Psoas muscle (tissue), 8 donors: ENCODE data around the gene ZNF273. TPM values are rescaled to one million over a fixed set of nuclear protein-coding genes. Genes with fewer than 3 reads are reported as not detected.

Experiments
- ATAC-seq, 4 donors: fragments of 200-7000 bp; cut with Tn5 transposase; one replicate each; pipeline ENCODE4 v1.9.1; 2020; ENCODE audit warnings: moderate library complexity in 3 of 4, mild to moderate bottlenecking in 2 of 4
- DNase-seq, 2 donors: peaks; one replicate each; pipeline ENCODE4 v3.0.0-alpha.2; 2020
- H3K27ac ChIP-seq: fragments of 200-600 bp; one replicate; pipeline ENCODE4 v1.8.0; 2022
- H3K27me3 ChIP-seq, 3 donors: fragments of 200-600 bp in 1 of 3; one replicate each; pipeline versions ENCODE4 v1.6.1 to v1.8.0; 2013 to 2022; ENCODE audit warnings: low read length in 2 of 3, mild to moderate bottlenecking in 2 of 3, moderate library complexity in 1 of 3; ENCODE audit not compliant: insufficient read depth in 3 of 3
- H3K36me3 ChIP-seq, 2 donors: fragments of 200-600 bp in 1 of 2; one replicate each; pipeline versions ENCODE4 v1.6.1 to v1.8.0; 2013 to 2022; ENCODE audit warnings: low read depth in 1 of 2, mild to moderate bottlenecking in 1 of 2, moderate library complexity in 1 of 2; ENCODE audit not compliant: insufficient read depth in 1 of 2
- H3K4me1 ChIP-seq: fragments of 200-600 bp; one replicate; pipeline ENCODE4 v1.8.0; 2022
- H3K4me3 ChIP-seq: fragments of 200-600 bp; one replicate; pipeline ENCODE4 v1.8.0; 2022; ENCODE audit warnings: mild to moderate bottlenecking
- H3K9me3 ChIP-seq: fragments of 200-600 bp; one replicate; pipeline ENCODE4 v1.8.0; 2022
- WGBS, 3 donors: extraction: QIAGEN DNeasy Blood & Tissue Kit; methylation state at CpG; one replicate each; pipeline versions ENCODE4 v1.1.6 to v1.1.7; 2013; 5-methylcytosine and 5-hydroxymethylcytosine counted together
- intact Hi-C, 2 donors: fragments of 100-400 bp; cut with DNase I; formaldehyde crosslinking; loops; one replicate each; pipeline versions ENCODE4 v1.11.0 to v1.14.2; 2022
- polyA plus RNA-seq, 3 donors: library from polyadenylated mRNA; stranded (reverse); fragments of 200-250 nt; gene quantifications; one replicate each; pipeline ENCODE4 v1.2.3, GENCODE V29; 2013
- total RNA-seq, 4 donors: library from RNA; stranded (reverse); fragmentation: NEBNext Ultra II Directional in 2 of 4; extraction: Animal tissue kit (Norgen Biotek cat#: 25700) in 2 of 4; gene quantifications; one replicate each; pipeline versions ENCODE4 v1.2.1 to v1.2.4, GENCODE V29; 2021 to 2023
- TF ChIP-seq, protein P1 (sequence below): fragments of 200-600 bp; IDR thresholded peaks from one replicate; pipeline ENCODE4 v1.8.0; 2022; ENCODE audit warnings: antibody characterized with exemption
- donor health status: healthy with polysubstance abuse.
- donor health status: DM: no; HTN: no; CAD: no; lungs with moderate emphysema.
- donor health status: Bipolar disorder and iron deficiency.
- donor health status: healthy.
- donor health status: DM: yes; HTN: yes; CAD: no.
- donor health status: DM: no; HTN: no; CAD: no.
- donor health status: DM: no; HTN: no; CAD: no.
- donor health status: DM: yes; HTN: yes; CAD: no.

Gene ZNF273
- total and polyA plus RNA-seq, 7 donors = 0.96 to 3.0 (median 1.5) TPM

DNA sequence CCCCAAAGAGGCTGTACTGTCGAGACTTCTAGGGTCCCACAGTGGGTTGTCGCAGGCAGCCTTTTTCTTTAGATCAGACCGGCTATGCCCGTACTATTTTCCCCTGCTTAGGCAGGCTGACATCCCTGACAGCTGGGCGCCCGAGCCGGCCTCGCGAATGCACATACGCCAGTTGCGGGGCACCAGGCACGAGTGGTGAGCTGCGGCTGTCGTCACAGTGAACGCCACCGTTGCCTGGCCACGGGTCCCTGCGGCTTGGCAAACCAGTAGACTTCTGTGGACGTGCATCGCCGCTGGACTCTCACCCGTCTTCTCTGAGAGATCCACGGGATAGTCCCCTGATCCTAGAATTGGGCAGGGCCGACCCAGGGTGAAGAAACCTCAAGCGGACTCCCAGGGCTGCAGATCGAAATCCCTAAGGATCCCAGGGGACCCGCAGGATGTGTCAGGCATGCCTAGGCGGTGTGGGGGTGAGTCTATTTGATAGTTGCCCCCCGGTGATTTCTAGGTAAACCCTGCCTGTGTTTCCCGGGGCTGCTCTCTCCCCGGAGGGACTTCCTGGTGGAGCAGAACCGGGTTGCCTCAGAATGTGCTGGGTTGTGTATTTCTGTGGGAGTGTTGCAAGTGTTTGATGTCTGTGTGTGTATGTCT, 33.0 kb upstream of the ZNF273 start:
- TF ChIP-seq, protein P1, sequence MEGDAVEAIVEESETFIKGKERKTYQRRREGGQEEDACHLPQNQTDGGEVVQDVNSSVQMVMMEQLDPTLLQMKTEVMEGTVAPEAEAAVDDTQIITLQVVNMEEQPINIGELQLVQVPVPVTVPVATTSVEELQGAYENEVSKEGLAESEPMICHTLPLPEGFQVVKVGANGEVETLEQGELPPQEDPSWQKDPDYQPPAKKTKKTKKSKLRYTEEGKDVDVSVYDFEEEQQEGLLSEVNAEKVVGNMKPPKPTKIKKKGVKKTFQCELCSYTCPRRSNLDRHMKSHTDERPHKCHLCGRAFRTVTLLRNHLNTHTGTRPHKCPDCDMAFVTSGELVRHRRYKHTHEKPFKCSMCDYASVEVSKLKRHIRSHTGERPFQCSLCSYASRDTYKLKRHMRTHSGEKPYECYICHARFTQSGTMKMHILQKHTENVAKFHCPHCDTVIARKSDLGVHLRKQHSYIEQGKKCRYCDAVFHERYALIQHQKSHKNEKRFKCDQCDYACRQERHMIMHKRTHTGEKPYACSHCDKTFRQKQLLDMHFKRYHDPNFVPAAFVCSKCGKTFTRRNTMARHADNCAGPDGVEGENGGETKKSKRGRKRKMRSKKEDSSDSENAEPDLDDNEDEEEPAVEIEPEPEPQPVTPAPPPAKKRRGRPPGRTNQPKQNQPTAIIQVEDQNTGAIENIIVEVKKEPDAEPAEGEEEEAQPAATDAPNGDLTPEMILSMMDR = no peak

DNA sequence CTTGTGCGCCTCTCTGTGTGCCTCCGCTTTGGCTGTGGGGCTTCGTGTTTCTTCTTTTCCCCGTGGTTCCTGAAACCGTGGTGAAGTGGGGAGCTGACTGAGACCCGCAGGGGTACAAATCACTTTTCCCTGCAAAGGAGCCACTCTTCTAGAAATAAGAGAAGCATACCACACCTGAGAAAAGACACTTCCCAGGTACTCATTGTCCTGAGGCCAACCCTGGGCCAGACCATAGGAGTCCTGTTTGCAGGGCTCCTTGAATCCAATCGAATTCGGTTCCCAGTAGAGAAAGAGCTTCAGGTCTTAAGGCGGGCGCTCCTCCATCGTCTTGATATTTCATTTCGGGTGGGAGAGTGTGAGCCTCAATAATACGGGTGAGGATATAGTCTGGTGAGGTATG, 32.4 kb upstream of the ZNF273 start:
- H3K9me3 ChIP-seq = no peaks in the 10 kb centered on the region
- H3K36me3 ChIP-seq = no peaks in the 10 kb centered on the region
- H3K27me3 ChIP-seq = peaks cover 0 to 3% (median 0%) of the 10 kb centered on the region in 3 donors
- ATAC-seq (no peak), DNase-seq (no peak)
- H3K4me1 ChIP-seq = no peaks in the 10 kb centered on the region
- H3K4me3 ChIP-seq = no peak overlapping the region
- H3K27ac ChIP-seq = no peak overlapping the region
- intact Hi-C loops = no loop called here
- TF ChIP-seq, protein P1 = no peak
- WGBS, 3 donors = 93 to 94% (median 93%) methylated on average over 13 of the region's 13 CpGs

More for the DNA sequence above, 33.0 kb upstream of the ZNF273 start:
- intact Hi-C loops = no loop called here
- Histone ChIP-seq H3K4me3 (no peak overlapping the region), H3K4me1 (no peaks in the 10 kb centered on the region), H3K36me3 (no peaks in the 10 kb centered on the region), H3K27me3 (peaks cover 0 to 2% (median 0%) of the 10 kb centered on the region in 3 donors), H3K27ac (no peak overlapping the region), H3K9me3 (no peaks in the 10 kb centered on the region)
- DNase-seq (no peak), ATAC-seq (no peak)
- 91 to 94% (median 92%) methylated on average over 32 of the region's 32 CpGs for WGBS, 3 donors

DNA sequence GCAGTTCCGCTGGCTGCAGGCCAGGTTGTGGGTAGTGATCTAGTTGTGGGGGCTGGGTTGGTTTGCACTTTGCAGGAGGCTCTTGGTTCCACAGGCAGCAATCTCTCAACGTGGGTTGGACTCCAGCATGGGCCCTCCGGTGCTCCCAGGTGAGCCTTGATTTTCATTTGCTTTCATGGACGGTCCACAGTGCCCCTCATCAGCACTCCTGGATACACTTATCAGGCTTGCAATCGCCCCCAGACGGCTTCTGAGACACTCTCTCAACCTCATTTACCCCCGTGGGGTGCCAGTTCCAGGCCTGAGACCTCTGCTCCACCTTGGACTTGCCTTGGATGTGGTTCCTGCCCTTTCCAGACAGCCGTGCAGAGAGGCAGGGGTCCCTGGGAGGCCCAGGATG, 31.3 kb upstream of the ZNF273 start:
- intact Hi-C loops = no loop called here
- Histone ChIP-seq H3K4me1 (no peaks in the 10 kb centered on the region), H3K27me3 (peaks cover 0 to 3% (median 1%) of the 10 kb centered on the region in 3 donors), H3K4me3 (no peak overlapping the region), H3K27ac (no peak overlapping the region), H3K9me3 (no peaks in the 10 kb centered on the region), H3K36me3 (no peaks in the 10 kb centered on the region)
- TF ChIP-seq, protein P1 = no peak
- DNase-seq (no peak), ATAC-seq (no peak)
- 71 to 76% (median 76%) methylated on average over 8 of the region's 8 CpGs for WGBS, 3 donors

DNA sequence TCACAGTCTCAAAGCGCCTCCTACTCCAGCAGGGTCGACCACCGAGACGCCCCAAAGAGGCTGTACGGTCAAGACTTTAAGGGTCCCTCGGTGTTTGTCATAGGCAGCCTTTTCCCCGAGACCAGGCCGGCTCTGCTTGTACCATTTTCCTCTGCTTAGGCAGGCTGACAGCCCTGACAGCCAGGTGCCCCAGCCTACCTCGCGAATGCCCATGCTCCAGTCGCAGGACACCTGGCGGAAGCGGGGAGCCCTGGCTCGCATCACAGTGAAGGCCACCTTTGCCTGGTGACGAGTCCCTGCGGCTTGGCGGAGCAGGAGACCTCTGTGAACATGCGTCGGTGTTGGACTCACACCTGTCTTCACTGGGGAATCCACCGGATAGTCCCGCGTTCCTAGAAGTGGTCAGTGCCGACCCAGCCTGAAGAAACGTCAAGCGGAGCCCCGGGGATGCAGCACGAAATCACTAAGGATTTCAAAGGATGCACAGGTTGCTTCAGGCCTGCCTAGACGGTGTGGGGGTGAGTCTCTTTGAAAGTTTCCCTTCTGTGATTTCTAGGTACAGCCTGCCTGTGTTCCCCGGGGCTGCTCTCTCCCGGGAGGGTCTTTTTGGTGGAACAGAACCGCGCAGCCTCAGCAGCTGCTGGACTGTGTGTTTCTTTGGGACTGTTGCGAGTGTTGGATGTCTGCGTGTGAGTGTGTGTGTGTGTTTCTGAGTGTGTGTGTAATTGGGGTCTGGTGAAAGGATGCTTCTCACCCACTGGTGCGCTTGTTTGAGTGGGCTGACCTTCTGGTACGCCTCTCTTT, 30.5 kb upstream of the ZNF273 start:
- 92 to 94% (median 92%) methylated on average over 34 to 36 of the region's 36 CpGs for WGBS, 3 donors
- H3K4me3 ChIP-seq = no peak overlapping the region
- ATAC-seq (no peak), DNase-seq (no peak)
- no peaks in the 10 kb centered on the region for H3K9me3 ChIP-seq
- H3K36me3 ChIP-seq = no peaks in the 10 kb centered on the region
- H3K27ac ChIP-seq = no peak overlapping the region
- H3K27me3 ChIP-seq = peaks cover 0 to 3% (median 1%) of the 10 kb centered on the region in 3 donors
- no peaks in the 10 kb centered on the region for H3K4me1 ChIP-seq
- intact Hi-C loops = no loop called here
- TF ChIP-seq, protein P1 = no peak
